ENCODE measurements around the gene KCNJ18.
"Not testable (repeated sequence)": the region's sequence is repeated elsewhere in the genome, so short reads cannot be mapped to it uniquely, and the experiment has no call there.

DNA sequence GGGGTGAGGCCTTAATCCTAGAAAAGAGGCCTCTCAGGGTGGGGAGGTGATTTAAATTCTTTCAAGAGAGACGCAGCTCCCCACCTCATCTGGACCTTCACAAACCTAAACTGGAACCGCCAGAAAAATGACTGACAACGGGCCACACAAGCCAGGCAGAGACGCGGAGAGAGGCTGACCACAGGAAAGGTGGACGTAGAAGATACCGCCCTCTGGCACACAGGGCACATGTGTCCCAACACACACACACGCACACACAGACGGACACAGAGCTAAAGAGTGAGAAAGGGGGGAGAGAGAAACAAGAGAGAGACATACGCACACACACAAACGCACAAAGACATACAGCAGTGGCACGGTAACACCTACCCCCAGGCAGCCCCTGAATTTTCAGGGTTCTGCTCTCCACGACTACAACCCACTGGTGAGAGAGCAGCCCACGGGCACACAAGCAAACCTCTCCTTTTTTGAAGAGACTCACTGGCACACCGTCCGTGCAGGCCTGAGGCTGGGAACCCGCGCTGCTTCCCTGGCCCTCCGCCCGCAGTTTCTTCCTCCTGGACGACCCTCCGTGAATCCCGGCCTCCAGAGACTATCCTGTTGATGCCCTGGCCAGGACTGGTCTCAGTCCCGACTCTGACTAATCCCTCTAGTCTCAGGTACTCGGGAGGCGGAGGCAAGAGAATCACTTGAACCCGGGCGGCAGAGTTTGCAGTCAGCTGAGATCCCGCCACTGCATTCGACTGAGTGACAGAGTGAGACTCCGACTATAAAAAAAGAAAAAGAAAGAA lies 18.7 kb upstream of the KCNJ18 start:
- TF ChIP-seq, protein P1, sequence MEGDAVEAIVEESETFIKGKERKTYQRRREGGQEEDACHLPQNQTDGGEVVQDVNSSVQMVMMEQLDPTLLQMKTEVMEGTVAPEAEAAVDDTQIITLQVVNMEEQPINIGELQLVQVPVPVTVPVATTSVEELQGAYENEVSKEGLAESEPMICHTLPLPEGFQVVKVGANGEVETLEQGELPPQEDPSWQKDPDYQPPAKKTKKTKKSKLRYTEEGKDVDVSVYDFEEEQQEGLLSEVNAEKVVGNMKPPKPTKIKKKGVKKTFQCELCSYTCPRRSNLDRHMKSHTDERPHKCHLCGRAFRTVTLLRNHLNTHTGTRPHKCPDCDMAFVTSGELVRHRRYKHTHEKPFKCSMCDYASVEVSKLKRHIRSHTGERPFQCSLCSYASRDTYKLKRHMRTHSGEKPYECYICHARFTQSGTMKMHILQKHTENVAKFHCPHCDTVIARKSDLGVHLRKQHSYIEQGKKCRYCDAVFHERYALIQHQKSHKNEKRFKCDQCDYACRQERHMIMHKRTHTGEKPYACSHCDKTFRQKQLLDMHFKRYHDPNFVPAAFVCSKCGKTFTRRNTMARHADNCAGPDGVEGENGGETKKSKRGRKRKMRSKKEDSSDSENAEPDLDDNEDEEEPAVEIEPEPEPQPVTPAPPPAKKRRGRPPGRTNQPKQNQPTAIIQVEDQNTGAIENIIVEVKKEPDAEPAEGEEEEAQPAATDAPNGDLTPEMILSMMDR (IDR thresholded peaks at IDR 0.05 in 4 of 5, conservative IDR thresholded peaks at IDR 0.05 in 1 of 5): not testable (repeated sequence)
- not testable (repeated sequence) for TF ChIP-seq POLR2A (IDR thresholded peaks at IDR 0.05)

Measured in gastrocnemius medialis (tissue), 4 donors.